ENCODE results near the gene ZKSCAN5. TPM values are rescaled to one million over a fixed set of nuclear protein-coding genes. Genes with fewer than 3 reads are reported as not detected.

ZKSCAN5 gene
- total and polyA plus RNA-seq, 2 of the 8 experiments (the other 6 are each of a cell fraction or from before 2014, with no cell fraction given) = 5.3 to 13.5 TPM

GRCh38 chr7:99468336-99468918 is 36.0 kb upstream of the ZKSCAN5 start (continued):
- TF ChIP-seq, protein P1, sequence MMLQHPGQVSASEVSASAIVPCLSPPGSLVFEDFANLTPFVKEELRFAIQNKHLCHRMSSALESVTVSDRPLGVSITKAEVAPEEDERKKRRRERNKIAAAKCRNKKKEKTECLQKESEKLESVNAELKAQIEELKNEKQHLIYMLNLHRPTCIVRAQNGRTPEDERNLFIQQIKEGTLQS (IDR thresholded peaks at IDR 0.05; ENCODE audit: insufficient read depth, low read depth, low read length) = no peak
- TF ChIP-seq BRCA1 (IDR thresholded peaks at IDR 0.05; ENCODE audit: low read depth, low read length) = no peak
- no peak for TF ChIP-seq YY1 (IDR thresholded peaks at IDR 0.05; ENCODE audit: low read depth, low read length)
